Anterior cingulate cortex (tissue), 58 donors: Measurements from ENCODE around the gene MRAP2.
"Not testable (repeated sequence)": the region's sequence is repeated elsewhere in the genome, so short reads cannot be mapped to it uniquely, and the experiment has no call there.

Experiments
- DNase-seq, 58 donors: peaks; one replicate each; lab custom pipeline; 2025; lab: John Stamatoyannopoulos, UW

The MRAP2 gene

DNA sequence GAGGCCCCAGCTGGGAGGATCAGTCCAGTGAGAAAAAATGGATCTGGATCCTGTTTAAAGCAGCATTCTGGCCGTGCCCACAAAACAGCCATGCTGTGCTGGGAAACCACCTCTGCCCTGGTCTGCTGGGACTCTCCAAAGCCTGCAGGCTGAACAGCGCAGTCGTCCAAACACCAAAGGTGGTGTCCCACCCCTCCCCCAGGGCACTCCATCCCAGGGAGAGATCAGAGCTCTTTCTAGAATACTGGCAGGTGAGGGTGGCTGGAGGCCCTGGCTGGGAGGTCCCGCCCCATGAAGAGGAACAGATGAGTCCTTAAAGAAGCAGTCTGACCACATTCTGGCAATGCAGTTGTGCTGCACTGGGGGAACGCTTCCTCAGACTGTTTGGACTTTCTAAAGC lies 84.6 kb downstream of the MRAP2 start:
- DNase-seq: no peak

DNA sequence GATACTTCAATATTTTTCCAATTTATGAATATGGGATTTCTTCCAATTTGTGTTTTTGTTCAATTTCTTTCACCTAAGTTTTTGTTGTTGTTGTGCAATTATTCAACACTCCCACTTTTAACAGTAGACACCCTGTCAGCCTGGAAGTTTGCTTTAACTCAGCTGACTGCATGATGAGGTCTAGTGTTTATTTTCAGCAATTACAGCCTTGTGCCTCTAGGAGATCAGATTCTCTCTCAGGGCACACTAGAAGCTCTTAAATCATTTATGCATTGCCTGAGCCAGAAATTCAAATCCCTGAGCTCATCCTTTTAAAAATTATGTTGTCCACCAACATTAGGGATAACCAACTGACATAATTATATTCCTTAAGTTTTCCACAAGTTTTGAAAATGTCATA lies 85.7 kb downstream of the MRAP2 start:
- no peak for DNase-seq

DNA sequence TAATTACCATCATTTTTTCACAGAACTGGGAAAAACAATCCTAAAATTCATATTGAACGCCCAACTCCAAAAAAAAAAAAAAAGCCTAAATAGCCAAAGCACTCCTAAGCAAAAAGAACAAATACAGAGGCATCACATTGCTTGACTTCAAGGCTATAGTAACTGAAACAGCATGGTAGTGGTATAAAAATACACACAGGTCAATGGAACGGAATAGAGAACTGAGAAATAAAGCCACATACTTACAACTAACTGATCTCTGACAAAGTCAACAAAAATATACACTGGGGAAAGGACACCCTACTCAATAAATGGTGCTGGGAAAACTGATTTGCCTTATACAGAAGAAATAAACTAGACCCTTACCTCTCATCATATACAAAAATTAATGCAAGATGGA lies 89.6 kb downstream of the MRAP2 start:
- DNase-seq: no peak

DNA sequence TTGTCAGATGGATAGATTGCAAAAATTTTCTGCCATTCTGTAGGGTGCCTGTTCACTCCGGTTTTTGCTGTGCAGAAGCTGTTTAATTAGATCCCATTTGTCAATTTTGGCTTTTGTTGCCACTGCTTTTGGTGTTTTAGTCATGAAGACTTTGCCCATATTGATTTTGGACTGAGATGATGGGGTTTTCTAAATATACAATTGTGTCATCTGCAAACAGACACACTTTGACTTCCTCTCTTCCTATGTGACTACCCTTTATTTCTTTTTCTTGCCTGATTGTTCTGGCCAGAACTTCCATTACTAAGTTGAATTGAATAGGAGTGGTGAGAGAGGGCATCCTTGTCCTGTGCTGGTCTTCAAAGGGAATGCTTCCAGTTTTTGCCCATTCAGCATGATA lies 96.0 kb downstream of the MRAP2 start:
- DNase-seq: not testable (repeated sequence)

DNA sequence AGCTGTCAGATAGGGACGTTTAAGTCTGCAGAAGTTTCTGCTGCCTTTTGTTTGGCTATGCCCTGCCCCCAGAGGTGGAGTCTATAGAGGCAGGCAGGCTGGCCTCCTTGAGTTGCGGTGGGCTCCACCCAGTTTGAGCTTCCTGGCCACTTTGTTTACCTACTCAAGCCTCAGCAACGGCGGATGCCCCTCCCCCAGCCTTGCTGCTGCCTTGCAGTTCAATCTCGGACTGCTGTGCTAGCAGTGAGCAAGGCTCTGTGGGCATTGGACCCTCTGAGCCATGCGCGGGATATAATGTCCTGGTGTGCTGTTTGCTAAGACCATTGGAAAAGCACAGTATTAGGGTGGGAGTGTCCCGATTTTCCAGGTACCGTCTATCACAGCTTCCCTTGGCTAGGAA lies 99.8 kb downstream of the MRAP2 start:
- not testable (repeated sequence) for DNase-seq

DNA sequence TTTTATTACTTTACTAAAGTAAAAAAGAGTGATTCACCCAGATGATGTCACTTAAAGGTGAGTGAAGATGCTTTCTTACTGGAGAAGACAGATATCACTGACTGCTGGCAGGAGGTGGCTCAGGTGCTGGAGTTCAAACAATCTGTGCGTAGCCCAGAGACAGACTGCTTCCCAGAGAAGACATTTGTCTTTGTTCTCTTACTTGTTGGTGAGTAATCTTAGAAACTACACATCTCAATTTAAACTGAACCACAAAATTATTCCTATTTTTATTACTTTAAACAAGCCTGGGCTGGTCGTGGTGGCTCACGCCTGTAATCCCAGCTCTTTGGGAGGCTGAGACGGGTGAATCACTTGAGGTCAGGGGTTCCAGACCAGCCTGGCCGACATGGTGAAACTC lies 101.7 kb downstream of the MRAP2 start:
- DNase-seq: no peak

DNA sequence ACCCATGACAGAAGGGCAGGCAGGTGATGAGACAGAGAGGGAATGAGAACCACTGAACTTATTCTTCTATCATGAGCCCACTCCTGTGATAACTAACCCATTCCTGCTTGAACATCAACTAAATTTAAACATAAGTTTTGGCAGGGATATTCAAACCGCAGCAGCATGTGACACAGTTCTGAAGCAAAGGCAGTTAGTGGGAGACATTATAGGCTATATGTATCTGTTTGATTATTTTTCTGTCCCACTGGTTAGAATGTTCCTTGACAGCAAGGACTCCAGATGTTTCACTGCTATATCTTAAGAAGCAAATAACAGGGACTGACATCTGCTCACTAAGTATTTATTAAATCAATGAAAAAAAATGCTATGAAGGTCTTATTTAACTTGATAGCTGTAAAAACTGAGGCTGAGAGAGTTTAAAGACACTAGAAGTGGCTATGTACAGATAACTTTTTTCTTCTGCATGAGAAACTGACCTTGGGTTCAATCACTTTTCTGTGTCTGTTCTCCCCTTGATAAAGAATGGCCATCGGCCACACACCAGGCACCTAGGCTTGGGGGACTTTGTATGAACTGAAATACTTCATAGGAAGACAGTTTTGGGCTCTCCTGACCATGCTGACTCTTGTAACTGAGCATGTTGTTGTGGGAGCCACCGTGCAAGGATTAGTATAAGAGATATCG lies 102.9 kb downstream of the MRAP2 start:
- no peak for DNase-seq

DNA sequence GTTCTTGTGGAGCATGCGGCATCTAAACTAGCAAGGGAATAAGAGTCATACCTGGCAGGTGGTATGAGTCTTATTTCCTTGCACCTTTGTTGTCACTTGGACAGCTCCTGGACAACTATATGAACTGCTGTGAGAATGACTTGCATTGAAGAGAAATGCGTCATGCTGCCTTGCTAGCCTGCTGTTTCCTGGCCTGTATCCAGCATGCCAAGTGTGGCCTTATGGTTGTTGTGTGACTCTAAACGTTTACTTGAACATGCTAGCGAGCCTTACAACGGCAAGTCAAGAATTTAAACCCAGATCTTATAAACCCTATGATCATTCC lies 103.4 kb downstream of the MRAP2 start:
- no peak for DNase-seq

DNA sequence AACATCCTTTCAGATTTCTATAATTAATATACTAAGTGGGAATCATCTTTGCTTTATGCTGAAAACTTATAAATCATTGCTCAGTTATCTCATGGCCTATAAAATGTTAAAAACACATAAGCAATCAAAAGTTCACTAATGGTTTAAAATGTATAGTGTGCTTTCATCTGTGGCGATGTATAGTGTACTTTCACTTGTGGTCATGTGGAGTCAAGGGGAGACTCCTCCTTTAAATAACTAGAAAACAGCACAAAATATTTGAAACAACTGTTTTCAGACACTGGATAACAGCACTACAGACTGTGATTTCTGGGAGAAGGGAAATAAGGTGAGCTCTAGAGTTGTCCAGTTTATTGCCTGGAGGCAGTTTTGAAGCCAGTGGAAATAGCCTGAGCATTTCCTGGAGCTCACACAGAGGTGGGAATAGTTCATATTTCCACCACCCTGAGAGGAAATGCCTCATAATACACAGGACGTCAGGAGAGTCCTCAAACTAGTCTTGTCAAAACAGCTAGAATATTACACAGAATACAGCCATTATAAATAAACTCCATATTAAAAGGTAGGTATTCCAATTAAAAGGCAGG lies 104.5 kb downstream of the MRAP2 start:
- DNase-seq: no peak

DNA sequence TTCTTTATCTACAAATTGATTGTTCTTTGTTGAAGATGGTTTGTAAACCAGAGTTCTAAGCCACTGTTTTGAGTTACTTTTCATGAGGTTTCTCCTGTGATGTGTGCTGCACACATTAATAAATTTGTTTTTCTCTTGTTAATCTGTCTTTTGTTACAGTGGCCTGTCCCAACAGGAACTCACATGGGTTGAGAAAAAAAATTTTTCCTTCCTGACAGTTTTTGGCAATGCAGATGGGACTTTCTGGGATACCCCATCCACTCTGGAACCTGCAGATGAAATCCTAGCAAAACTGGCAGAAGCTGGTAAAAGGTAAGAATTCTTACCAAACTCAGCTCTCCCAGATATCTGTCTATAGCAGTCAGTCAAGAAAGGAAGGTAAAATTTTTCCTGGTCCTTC lies 105.7 kb downstream of the MRAP2 start:
- no peak for DNase-seq
